ENCODE measurements around the gene H3-3A. TPM values are rescaled to one million over a fixed set of nuclear protein-coding genes. Genes with fewer than 3 reads are reported as not detected.
A peak's percentile ranks its signal among the peaks of the same experiment; 100 is the strongest.

The H3-3A gene
- total and polyA plus RNA-seq, 2 donors (not counting 1 experiment from before 2014, with no cell fraction given) = 86.2 to 312 TPM

DNA sequence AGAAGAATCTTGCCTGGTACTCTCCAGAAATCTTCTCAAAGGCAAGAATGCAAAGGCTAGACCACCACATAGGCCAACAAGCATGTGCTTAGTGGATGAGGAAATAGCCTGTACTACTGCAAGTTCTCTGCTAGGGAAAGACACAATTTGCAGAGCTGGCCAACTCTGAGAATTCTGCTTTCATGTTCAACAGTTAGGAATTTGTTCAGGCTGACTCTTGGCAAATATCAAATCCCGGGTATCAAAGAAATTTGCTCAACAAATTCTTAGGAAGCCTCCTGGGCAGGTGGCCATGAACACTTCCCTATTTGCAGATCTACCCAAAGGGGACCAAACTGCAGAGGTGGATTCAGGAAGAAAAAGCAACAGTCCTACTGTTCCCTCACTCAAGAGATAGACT, 15.0 kb upstream of the H3-3A start:
- Histone ChIP-seq H3K4me3 (replicated peaks in 1 of 4; ENCODE audit: control extremely low read depth in 1 of 4, insufficient read depth in 1 of 4, low read depth in 3 of 4, low read length in 4 of 4) (no peak overlapping the region), H3K27me3 (ENCODE audit: control insufficient read depth, insufficient read depth, low read length) (no peaks in the 10 kb centered on the region), H3K9me3 (ENCODE audit: control insufficient read depth, insufficient read depth, low read depth, low read length) (no peaks in the 10 kb centered on the region), H3K4me1 (ENCODE audit: control insufficient read depth, extremely low read depth, insufficient read depth, low read length) (peaks cover 3% of the 10 kb centered on the region), H3K79me2 (ENCODE audit: control insufficient read depth, insufficient read depth, low read length) (no peaks in the 10 kb centered on the region), H4K20me1 (ENCODE audit: control insufficient read depth, extremely low read depth, insufficient read depth, low read length) (no peaks in the 10 kb centered on the region), H3K36me3 (ENCODE audit: control insufficient read depth, insufficient read depth, low read length) (no peaks in the 10 kb centered on the region), H3K27ac (ENCODE audit: insufficient read depth, low read length) (no peak overlapping the region), H2AFZ (ENCODE audit: low read length) (no peak overlapping the region), H3K4me2 (ENCODE audit: extremely low read depth, insufficient read depth, low read length) (no peak overlapping the region), H3K9ac (ENCODE audit: insufficient read depth, low read length) (no peak overlapping the region)
- no peak for TF ChIP-seq EZH2 (IDR thresholded peaks at IDR 0.05; ENCODE audit: low read length, missing control alignments)
- TF ChIP-seq, protein P1, sequence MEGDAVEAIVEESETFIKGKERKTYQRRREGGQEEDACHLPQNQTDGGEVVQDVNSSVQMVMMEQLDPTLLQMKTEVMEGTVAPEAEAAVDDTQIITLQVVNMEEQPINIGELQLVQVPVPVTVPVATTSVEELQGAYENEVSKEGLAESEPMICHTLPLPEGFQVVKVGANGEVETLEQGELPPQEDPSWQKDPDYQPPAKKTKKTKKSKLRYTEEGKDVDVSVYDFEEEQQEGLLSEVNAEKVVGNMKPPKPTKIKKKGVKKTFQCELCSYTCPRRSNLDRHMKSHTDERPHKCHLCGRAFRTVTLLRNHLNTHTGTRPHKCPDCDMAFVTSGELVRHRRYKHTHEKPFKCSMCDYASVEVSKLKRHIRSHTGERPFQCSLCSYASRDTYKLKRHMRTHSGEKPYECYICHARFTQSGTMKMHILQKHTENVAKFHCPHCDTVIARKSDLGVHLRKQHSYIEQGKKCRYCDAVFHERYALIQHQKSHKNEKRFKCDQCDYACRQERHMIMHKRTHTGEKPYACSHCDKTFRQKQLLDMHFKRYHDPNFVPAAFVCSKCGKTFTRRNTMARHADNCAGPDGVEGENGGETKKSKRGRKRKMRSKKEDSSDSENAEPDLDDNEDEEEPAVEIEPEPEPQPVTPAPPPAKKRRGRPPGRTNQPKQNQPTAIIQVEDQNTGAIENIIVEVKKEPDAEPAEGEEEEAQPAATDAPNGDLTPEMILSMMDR (conservative IDR thresholded peaks at IDR 0.05 in 1 of 2, IDR thresholded peaks at IDR 0.05 in 1 of 2; ENCODE audit: low read depth in 1 of 2, low read length in 2 of 2) = no peak
- DNase-seq (ENCODE audit: low read depth in 2 of 2) = peak; percentile 37 to 80

DNA sequence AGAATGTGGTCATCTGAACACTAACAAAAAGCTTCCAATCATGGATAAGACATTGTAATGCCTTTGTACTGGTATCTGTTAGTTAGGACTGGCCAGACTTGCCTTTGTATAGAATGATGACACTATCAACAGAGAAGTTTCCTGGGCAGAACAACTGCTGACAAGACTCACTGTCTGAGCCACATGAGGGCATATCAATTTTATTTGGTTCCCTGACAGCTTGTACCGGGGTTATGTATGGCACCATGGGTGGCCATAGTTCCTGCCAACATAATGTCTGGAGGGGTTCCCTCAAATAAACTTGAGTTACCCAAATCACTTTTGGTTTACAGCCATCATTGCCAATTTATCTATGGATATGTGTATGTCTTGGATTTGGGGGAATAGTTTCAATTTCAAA, 13.6 kb upstream of the H3-3A start:
- no peak for DNase-seq (ENCODE audit: low read depth in 2 of 2)
- H3K27me3 ChIP-seq (ENCODE audit: control insufficient read depth, insufficient read depth, low read length) = no peaks in the 10 kb centered on the region
- no peak overlapping the region for H3K9ac ChIP-seq (ENCODE audit: insufficient read depth, low read length)
- no peaks in the 10 kb centered on the region for H4K20me1 ChIP-seq (ENCODE audit: control insufficient read depth, extremely low read depth, insufficient read depth, low read length)
- H3K4me1 ChIP-seq (ENCODE audit: control insufficient read depth, extremely low read depth, insufficient read depth, low read length) = peaks cover 3% of the 10 kb centered on the region
- no peaks in the 10 kb centered on the region for H3K79me2 ChIP-seq (ENCODE audit: control insufficient read depth, insufficient read depth, low read length)
- H3K9me3 ChIP-seq (ENCODE audit: control insufficient read depth, insufficient read depth, low read depth, low read length) = no peaks in the 10 kb centered on the region
- H3K36me3 ChIP-seq (ENCODE audit: control insufficient read depth, insufficient read depth, low read length) = no peaks in the 10 kb centered on the region
- no peak overlapping the region for H3K4me3 ChIP-seq (replicated peaks in 1 of 4; ENCODE audit: control extremely low read depth in 1 of 4, insufficient read depth in 1 of 4, low read depth in 3 of 4, low read length in 4 of 4)
- no peak overlapping the region for H2AFZ ChIP-seq (ENCODE audit: low read length)
- no peak overlapping the region for H3K4me2 ChIP-seq (ENCODE audit: extremely low read depth, insufficient read depth, low read length)
- TF ChIP-seq, protein P1 (conservative IDR thresholded peaks at IDR 0.05 in 1 of 2, IDR thresholded peaks at IDR 0.05 in 1 of 2; ENCODE audit: low read depth in 1 of 2, low read length in 2 of 2) = no peak
- TF ChIP-seq EZH2 (IDR thresholded peaks at IDR 0.05; ENCODE audit: low read length, missing control alignments) = no peak
- H3K27ac ChIP-seq (ENCODE audit: insufficient read depth, low read length) = no peak overlapping the region

DNA sequence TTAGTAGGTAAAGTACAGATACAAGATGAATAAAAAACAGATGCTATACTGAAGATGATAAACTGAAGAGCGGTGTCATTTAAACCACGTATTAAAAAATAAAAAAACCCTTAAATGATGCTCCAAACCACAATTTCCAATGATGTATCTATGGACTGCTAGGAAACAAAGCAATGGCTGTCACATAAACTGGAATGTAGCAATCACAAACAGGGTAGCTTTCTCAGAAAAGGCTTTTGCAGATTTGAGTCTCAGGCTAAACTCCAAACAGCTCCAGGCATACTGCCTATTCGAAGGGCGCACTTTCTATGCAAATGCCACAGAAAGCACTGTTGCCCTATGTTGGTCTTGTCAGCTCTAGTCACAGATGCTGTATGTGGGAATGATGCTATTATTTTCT, 12.4 kb upstream of the H3-3A start:
- H3K4me1 ChIP-seq (ENCODE audit: control insufficient read depth, extremely low read depth, insufficient read depth, low read length) = peaks cover 3% of the 10 kb centered on the region
- no peak overlapping the region for H3K9ac ChIP-seq (ENCODE audit: insufficient read depth, low read length)
- no peaks in the 10 kb centered on the region for H3K9me3 ChIP-seq (ENCODE audit: control insufficient read depth, insufficient read depth, low read depth, low read length)
- no peak for TF ChIP-seq EZH2 (IDR thresholded peaks at IDR 0.05; ENCODE audit: low read length, missing control alignments)
- TF ChIP-seq, protein P1 (conservative IDR thresholded peaks at IDR 0.05 in 1 of 2, IDR thresholded peaks at IDR 0.05 in 1 of 2; ENCODE audit: low read depth in 1 of 2, low read length in 2 of 2) = no peak
- no peak for DNase-seq (ENCODE audit: low read depth in 2 of 2)
- H4K20me1 ChIP-seq (ENCODE audit: control insufficient read depth, extremely low read depth, insufficient read depth, low read length) = no peaks in the 10 kb centered on the region
- H3K36me3 ChIP-seq (ENCODE audit: control insufficient read depth, insufficient read depth, low read length) = no peaks in the 10 kb centered on the region
- no peak overlapping the region for H3K4me3 ChIP-seq (replicated peaks in 1 of 4; ENCODE audit: control extremely low read depth in 1 of 4, insufficient read depth in 1 of 4, low read depth in 3 of 4, low read length in 4 of 4)
- H2AFZ ChIP-seq (ENCODE audit: low read length) = no peak overlapping the region
- H3K27ac ChIP-seq (ENCODE audit: insufficient read depth, low read length) = no peak overlapping the region
- H3K79me2 ChIP-seq (ENCODE audit: control insufficient read depth, insufficient read depth, low read length) = no peaks in the 10 kb centered on the region
- H3K27me3 ChIP-seq (ENCODE audit: control insufficient read depth, insufficient read depth, low read length) = no peaks in the 10 kb centered on the region
- H3K4me2 ChIP-seq (ENCODE audit: extremely low read depth, insufficient read depth, low read length) = no peak overlapping the region
